Breast epithelium (tissue), 4 donors: ENCODE results near the gene PIK3CB. TPM values are rescaled to one million over a fixed set of nuclear protein-coding genes. Genes with fewer than 3 reads are reported as not detected.

Experiments
- DNase-seq, 2 donors: peaks; one replicate each; pipeline ENCODE4 v3.0.0-alpha.2; 2019; ENCODE audit warnings: low spot score in 2 of 2
- H3K27ac ChIP-seq, 2 donors: fragments of 200-600 bp; sonication (generic) in 1 of 2; one replicate each; pipeline ENCODE4 v1.5.1; 2016 to 2019; ENCODE audit warnings: mild to moderate bottlenecking in 1 of 2
- H3K27me3 ChIP-seq, 2 donors: fragments of 200-600 bp; sonication (generic) in 1 of 2; one replicate each; pipeline versions ENCODE4 v1.5.1 to v1.6.0; 2017 to 2019; ENCODE audit warnings: control low read depth in 1 of 2, mild to moderate bottlenecking in 1 of 2
- H3K36me3 ChIP-seq: fragments of 200-600 bp; one replicate; pipeline ENCODE4 v1.5.1; 2019
- H3K4me1 ChIP-seq, 2 donors: fragments of 200-600 bp; sonication (generic); one replicate each; pipeline ENCODE4 v1.5.1; 2016 to 2019; ENCODE audit warnings: control low read depth in 1 of 2
- H3K4me3 ChIP-seq, 3 donors: fragments of 200-600 bp; sonication (generic); 1 replicate in 2 of 3; 2 replicates in 1 of 3; pipeline ENCODE4 v1.5.1; 2016 to 2019; ENCODE audit warnings: mild to moderate bottlenecking in 3 of 3, moderate library complexity in 2 of 3
- H3K9me3 ChIP-seq, 2 donors: fragments of 200-600 bp; sonication (generic) in 1 of 2; one replicate each; pipeline ENCODE4 v1.5.1; 2016 to 2019; ENCODE audit warnings: control low read depth in 1 of 2
- POLR2A ChIP-seq: fragments of 450-650 bp; IDR thresholded peaks from one replicate; pipeline ENCODE4 v1.6.1; 2016; ENCODE audit warnings: antibody characterized with exemption, mild to moderate bottlenecking, moderate library complexity
- POLR2AphosphoS5 ChIP-seq, 3 donors: sonication (generic); formaldehyde crosslinking; IDR thresholded peaks; one replicate each; pipeline ENCODE4 v1.6.1; 2017; ENCODE audit warnings: antibody characterized with exemption in 3 of 3
- intact Hi-C: fragments of 100-400 bp; cut with DNase I; formaldehyde crosslinking; loops from one replicate; pipeline ENCODE4 v1.15.1; 2023; ENCODE audit warnings: low total_unique reads
- total RNA-seq, 3 donors: library from RNA; depleted of rRNA; stranded (reverse); fragments of >200 nt; gene quantifications; one replicate each; pipeline ENCODE4 v1.1.0, GENCODE V29; 2016
- TF ChIP-seq, protein P1 (sequence below), 3 donors: fragments of 450-650 bp; IDR thresholded peaks; one replicate each; pipeline ENCODE4 v1.5.1; 2016 to 2017; ENCODE audit warnings: antibody characterized with exemption in 3 of 3, mild to moderate bottlenecking in 3 of 3, moderate library complexity in 3 of 3

The PIK3CB gene
- total RNA-seq, 3 donors from 2014 or later, result 30.5 to 46.2 (median 31.7) TPM

GRCh38 chr3:138653567-138653966 is 181.2 kb downstream of the PIK3CB start:
- no peak for DNase-seq
- peaks cover 10% of the 10 kb centered on the region for H3K36me3 ChIP-seq
- TF ChIP-seq, protein P1, sequence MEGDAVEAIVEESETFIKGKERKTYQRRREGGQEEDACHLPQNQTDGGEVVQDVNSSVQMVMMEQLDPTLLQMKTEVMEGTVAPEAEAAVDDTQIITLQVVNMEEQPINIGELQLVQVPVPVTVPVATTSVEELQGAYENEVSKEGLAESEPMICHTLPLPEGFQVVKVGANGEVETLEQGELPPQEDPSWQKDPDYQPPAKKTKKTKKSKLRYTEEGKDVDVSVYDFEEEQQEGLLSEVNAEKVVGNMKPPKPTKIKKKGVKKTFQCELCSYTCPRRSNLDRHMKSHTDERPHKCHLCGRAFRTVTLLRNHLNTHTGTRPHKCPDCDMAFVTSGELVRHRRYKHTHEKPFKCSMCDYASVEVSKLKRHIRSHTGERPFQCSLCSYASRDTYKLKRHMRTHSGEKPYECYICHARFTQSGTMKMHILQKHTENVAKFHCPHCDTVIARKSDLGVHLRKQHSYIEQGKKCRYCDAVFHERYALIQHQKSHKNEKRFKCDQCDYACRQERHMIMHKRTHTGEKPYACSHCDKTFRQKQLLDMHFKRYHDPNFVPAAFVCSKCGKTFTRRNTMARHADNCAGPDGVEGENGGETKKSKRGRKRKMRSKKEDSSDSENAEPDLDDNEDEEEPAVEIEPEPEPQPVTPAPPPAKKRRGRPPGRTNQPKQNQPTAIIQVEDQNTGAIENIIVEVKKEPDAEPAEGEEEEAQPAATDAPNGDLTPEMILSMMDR (IDR thresholded peaks at IDR 0.05), result no peak
- TF ChIP-seq POLR2AphosphoS5 (IDR thresholded peaks at IDR 0.05) (no peak), POLR2A (no peak)
- no peak overlapping the region for H3K27ac ChIP-seq
- H3K4me1 ChIP-seq, result no peaks in the 10 kb centered on the region
- H3K27me3 ChIP-seq, result no peaks in the 10 kb centered on the region
- peaks cover 0 to 7% of the 10 kb centered on the region in 2 donors for H3K9me3 ChIP-seq
- intact Hi-C loops, result no loop called here
- H3K4me3 ChIP-seq, result no peak overlapping the region

DNA sequence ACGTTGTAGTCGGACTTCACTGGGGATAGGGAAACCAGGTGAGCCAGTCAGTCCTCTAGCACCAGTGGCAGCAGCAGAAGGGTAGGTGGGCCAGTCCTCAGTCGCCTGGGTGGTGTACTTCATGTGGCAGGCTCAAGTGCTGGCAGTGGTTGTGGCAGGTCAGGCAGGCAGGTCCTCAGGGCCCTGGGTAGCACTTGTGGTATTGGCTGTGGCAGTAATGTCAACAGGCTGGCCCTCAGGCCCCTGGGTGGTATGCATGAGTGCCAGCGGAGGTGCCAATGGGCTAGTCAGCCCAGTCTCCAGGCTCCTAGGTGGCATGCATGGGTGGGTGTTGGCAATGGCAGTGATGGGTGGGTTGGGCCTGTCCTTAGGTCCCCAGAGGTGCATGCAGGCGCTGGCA is 185.6 kb downstream of the PIK3CB start:
- no peak for DNase-seq
- H3K27ac ChIP-seq, result no peak overlapping the region
- no peak overlapping the region for H3K4me3 ChIP-seq
- H3K36me3 ChIP-seq, result peaks cover 10% of the 10 kb centered on the region
- H3K27me3 ChIP-seq, result no peaks in the 10 kb centered on the region
- no peaks in the 10 kb centered on the region for H3K4me1 ChIP-seq
- intact Hi-C loops, result no loop called here
- H3K9me3 ChIP-seq, result peaks cover 17 to 33% of the 10 kb centered on the region in 2 donors
- TF ChIP-seq, protein P1 (IDR thresholded peaks at IDR 0.05), result no peak
- TF ChIP-seq POLR2A (no peak), POLR2AphosphoS5 (IDR thresholded peaks at IDR 0.05) (no peak)

- Histone ChIP-seq H3K4me1 (no peaks in the 10 kb centered on the region), H3K9me3 (peaks cover 29 to 54% of the 10 kb centered on the region in 2 donors), H3K27me3 (no peaks in the 10 kb centered on the region), H3K36me3 (peaks cover 10% of the 10 kb centered on the region), H3K4me3 (no peak overlapping the region), H3K27ac (no peak overlapping the region)
- TF ChIP-seq POLR2A (no peak), POLR2AphosphoS5 (IDR thresholded peaks at IDR 0.05) (no peak)
- TF ChIP-seq, protein P1 (IDR thresholded peaks at IDR 0.05), result no peak
- no peak for DNase-seq
- intact Hi-C loops, result no loop called here
These were observed 188.2 kb downstream of the PIK3CB start for GRCh38 chr3:138646513-138646912.

GRCh38 chr3:138646008-138646407 is 188.7 kb downstream of the PIK3CB start:
- no peak for DNase-seq
- Histone ChIP-seq H3K4me3 (no peak overlapping the region), H3K36me3 (peaks cover 10% of the 10 kb centered on the region), H3K27ac (no peak overlapping the region), H3K27me3 (no peaks in the 10 kb centered on the region), H3K4me1 (no peaks in the 10 kb centered on the region), H3K9me3 (peaks cover 29 to 54% of the 10 kb centered on the region in 2 donors)
- intact Hi-C loops, result no loop called here
- TF ChIP-seq, protein P1 (IDR thresholded peaks at IDR 0.05), result no peak
- TF ChIP-seq POLR2A, result no peak

GRCh38 chr3:138642927-138643253 is 191.8 kb downstream of the PIK3CB start:
- intact Hi-C loops, result no loop called here
- H3K4me1 ChIP-seq, result no peaks in the 10 kb centered on the region
- H3K4me3 ChIP-seq, result no peak overlapping the region
- no peaks in the 10 kb centered on the region for H3K36me3 ChIP-seq
- no peak overlapping the region for H3K27ac ChIP-seq
- no peaks in the 10 kb centered on the region for H3K27me3 ChIP-seq
- peaks cover 22 to 54% of the 10 kb centered on the region in 2 donors for H3K9me3 ChIP-seq
- DNase-seq, result no peak
- TF ChIP-seq, protein P1 (IDR thresholded peaks at IDR 0.05), result no peak
- no peak for TF ChIP-seq POLR2A
- no peak for TF ChIP-seq POLR2AphosphoS5 (IDR thresholded peaks at IDR 0.05)
